GM19468 (cell line): Measurements from ENCODE around the gene NLRC5.
"Not testable (repeated sequence)": the region's sequence is repeated elsewhere in the genome, so short reads cannot be mapped to it uniquely, and the experiment has no call there.

Experiments used
- ATAC-seq: cut with Tn5 transposase; IDR thresholded peaks from one replicate; pipeline ENCODE4 v1.9.1; 2021; ENCODE audit warnings: mild to moderate bottlenecking, moderate library complexity, moderate number of reproducible peaks; ENCODE audit not compliant: unreplicated experiment; ENCODE audit errors: extremely low read depth

Gene NLRC5

DNA sequence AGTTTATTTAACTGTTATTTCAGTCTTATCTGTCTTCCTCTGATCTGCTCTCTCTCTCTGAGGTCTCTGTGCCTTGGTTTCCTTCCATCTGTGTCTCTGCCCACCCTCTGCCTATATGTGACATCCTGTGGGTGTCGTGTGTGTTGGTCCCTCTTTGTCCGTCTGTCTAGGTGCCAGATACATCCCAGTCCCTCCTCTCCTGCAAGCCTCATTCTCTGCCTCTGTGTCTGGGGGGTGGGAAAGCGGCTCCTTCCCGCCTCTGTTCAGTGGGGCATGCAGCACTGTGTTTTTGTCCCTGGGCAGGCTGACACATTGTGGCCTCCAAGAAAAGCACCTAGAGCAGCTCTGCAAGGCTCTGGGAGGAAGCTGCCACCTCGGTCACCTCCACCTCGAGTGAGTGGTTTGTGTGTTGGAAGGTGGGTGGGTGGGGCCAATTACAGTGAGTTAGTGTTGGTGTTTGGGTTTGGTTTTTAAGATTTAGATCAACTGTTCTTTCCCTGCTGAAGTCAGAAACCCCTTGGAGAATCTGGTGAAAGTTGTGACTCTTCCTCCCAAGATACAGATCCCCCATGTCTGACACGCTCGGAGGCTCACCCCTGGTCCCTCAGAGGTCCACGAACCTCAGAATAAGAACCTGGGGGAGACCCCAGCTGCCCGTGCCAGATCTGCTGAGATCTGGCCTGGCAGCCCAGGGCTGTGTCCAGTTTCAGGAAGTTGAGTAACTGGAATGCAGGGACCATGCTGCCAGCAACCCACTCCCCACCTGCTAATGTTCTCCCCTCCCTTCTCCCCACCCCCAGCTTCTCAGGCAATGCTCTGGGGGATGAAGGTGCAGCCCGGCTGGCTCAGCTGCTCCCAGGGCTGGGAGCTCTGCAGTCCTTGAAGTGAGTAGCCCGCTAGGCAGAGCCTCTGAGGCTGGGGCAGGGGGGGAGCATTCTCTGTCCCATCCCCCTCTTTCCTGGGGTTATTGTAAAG lies 52.1 kb downstream of the NLRC5 start:
- ATAC-seq: no peak

DNA sequence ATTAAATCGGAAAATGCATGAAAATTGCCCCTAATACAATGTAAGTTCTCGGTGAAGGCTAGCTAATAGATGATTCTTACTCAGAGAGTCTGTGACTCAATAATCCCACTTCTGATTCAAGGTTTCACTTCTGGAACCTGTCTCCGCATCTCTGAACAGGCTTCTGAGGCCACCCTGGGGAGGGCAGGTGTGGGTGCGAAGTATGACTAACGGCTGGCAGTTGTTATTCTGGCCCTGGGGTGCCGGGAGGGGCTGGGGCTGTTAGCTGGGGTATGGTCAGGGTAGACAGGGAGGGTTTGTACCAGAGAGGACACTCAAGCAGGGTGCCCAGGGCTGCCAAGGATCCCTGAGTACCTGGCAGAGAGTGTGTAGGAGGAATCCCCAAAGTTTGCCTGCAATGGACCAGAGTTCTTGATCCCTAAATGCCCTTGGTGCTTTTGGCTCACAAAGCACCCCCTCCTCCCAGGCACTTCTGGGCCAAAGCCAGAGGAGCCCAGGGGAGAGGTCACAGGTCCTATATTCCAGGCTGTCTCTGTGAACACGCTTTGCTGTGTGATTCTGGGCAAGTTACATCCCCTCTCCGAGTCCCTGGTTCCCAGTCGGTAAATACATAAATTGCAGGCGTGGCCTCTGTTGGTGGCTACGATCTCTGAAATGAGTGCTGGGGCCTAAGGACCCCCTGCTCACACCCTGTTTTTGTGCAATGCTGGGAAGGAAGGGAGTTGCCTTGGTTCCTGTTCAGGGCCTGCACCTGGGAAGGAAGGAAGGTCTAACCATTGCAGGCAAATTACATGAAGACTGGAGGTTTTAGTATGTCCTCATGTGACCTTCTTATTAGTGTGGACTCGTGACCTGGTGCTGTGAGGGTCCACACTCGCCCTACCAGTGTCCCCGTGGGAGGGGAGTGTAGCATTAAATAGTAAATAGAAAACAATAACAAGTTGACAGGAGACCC lies 53.1 kb downstream of the NLRC5 start:
- peak; percentile 81 for ATAC-seq

DNA sequence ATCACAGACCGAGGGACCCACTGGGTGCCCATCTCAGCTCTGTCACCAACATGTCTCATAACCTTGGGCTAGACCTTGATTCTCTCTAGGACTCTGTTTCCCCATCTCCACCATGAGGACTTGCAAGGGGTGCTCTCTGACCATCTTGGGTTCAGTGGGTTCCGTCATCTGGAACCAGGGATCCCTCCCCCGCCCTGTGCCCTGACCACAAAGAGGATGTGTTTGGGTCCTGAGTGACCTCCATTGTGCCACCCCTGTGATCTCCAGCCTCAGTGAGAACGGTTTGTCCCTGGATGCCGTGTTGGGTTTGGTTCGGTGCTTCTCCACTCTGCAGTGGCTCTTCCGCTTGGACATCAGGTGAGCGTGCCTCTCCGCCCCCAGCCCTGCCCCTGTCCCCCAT lies 53.9 kb downstream of the NLRC5 start:
- ATAC-seq: no peak

DNA sequence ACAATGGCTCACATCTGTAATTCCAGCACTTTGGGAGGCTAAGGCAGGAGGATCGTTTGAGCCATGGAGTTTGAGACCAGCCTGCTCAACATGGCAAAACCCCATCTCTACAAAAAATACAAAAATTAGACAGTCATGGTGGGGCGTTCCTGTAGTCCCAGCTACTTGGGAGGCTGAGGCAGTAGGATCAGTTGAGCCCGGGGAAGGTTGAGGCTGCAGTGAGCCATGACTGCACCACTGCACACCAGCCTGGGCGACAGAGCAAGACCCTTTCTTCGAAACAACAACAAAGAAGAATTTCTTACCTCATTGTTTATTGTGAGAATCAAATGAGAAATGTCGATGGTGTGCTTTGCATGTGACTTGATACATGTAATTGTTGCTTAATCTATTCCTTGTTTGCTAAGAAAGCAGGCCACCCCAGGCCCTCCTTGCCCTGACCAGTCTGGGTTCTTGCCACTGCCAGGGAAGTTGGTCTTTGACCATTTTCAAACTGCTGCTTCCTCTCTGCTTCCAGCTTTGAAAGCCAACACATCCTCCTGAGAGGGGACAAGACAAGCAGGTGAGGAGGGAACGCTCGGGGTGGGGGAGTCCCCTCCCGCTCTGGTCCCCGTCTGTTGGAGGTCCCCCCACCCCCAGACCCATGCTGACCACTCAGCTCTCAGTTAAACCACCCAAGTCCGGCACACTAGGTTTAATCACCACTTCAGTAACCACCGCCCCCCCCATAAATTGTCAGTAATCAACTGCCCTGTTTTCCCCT lies 55.8 kb downstream of the NLRC5 start:
- no peak for ATAC-seq

DNA sequence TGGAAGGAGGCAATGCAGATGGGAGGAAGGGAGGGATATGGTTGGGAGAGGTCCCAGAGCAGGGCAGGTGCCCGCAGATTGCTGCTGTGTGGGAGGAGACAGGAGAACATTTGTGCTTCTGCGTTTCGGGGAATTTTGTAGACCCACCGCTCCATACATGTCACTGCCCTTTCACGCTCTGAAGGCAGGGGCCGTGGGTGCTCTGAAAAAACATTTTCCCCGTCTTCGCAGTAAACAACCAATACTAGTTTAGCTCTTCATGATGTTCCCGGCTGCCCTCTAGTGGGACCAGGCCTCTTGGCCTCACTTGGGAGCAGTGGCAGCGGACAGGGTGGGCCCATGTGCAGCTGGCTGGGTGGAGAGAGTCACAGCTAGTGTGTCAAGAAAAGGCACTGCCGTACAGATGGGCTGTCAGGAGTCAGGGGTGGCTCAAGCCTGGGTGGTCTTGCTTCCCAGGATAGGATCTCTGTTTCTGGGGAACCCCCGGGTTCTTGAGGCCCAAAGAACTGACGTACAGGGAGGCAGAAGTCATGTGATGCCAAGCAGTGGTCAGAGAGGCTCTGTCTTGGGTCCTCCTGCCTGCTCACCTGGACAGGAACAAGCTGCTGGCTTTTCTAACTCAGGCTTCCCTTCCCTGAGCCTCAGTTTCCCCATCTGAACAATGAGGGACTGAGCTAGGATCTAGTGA lies 56.5 kb downstream of the NLRC5 start:
- ATAC-seq: no peak

DNA sequence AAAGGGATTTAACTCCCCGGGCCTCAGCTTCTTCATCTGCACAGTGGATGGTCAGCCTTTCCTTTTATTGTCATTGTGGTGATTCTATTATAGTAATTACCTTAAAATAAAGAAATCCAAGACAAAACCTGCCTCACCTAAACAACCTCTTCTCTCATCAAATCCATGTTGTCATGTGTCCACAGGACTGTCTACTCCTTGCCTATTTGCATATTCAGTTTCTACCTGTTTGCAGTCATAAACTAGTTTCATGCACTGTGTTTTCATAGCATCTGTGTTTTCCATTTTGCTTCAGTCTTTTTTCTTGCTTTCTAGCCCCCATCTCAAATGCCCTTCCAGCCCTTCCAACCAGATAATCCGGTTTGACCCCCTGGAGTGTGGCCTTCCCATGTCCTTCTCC lies 58.7 kb downstream of the NLRC5 start:
- ATAC-seq: no peak

DNA sequence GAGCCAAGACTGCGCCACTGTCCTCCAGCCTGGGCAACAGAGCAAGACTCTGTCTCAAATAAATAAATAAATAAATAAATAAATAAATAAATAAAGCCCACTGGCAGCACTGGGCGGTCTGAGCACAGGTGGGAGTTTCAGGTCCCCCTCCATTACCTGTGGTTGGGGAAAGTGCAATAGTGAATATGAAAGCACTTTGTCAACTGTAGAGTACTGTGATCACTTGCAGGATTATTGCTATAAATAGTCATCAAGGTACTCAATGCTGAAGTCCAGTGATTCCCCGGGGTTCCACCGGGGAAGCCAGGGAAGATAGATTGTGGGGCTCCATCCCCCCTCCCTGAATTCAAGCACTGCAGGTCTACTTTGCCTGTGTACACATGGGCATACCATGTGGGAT lies 60.3 kb downstream of the NLRC5 start:
- ATAC-seq: peak; percentile 41

DNA sequence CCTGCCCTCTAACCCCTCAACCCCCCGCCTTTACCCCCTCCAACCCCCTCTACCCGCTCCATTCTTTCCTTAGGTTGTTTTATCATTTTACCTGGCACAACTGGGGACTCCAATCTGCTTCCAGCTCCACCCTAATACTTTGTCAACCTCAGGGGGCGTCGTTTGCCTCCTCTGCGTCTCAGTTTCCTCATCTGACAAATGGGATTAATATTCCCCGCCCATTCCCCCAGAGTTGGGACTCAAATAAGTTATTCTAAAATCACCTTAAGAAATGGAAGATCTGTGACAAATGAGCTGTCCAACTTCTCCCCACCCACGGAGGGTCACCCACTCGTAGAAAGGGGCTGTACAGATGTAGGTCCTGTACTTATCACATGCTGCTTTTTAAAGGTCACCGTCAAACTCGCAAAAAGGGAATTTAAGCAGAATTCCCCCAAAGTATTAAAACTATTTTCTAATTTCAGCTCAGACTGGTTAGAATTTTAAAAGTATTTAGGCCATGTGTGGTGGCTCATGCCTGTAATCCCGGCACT lies 62.4 kb downstream of the NLRC5 start:
- no peak for ATAC-seq

DNA sequence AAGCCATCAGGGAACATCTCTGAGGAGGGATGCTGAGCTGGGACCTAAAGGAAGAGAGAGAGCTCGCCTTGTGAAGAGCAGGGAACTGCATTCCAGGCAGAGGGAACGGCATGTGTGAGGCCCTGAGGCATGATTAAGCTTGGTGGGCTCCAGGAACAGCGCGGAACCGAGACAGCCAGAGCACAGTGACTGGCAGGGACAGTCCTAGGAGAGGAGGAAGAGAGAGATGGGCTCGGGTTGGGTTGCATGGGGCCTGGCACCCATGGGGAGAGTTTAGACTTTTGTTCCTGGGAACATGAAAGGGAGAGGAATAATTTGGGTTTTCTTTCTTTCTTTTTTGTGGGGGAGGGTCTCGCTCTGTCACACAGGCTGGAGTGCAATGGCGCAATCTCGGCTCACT lies 63.8 kb downstream of the NLRC5 start:
- ATAC-seq: no peak

DNA sequence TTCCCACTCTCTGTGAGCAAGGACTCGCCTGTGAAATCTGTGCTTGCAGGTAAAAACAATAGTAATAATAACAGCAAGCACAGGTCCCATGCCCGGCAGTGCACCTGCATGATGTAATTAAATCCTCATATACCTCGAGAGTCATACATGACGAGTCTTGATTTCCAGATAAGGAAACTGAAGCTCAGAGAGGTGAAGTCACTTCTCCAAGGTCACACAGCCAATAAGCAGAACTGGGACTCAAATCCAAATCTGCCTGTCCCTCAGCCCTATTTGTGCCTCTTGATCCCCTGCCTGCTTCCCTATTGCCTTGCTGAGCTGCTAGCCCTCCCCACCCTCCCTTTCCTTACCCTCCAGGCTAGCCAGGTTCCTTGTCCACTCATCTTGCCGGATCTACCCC lies 65.0 kb downstream of the NLRC5 start:
- no peak for ATAC-seq

DNA sequence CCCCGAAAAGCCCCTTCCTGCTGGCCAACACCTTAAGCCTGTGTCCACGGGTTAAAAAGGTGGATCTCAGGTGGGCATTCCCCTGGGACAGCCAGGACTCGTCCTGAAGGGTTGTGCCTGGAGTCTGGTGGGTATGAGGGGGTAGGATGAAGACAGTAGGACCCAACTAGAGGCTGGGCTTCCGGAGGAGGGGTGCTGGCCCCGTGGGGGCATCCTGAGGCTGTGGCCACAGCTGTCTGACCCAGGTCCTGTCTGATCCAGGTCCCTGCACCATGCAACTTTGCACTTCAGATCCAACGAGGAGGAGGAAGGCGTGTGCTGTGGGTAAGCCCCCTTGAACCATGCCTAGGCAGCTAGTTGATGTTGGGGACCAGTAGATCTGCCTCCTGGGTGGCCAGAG lies 65.4 kb downstream of the NLRC5 start:
- no peak for ATAC-seq

DNA sequence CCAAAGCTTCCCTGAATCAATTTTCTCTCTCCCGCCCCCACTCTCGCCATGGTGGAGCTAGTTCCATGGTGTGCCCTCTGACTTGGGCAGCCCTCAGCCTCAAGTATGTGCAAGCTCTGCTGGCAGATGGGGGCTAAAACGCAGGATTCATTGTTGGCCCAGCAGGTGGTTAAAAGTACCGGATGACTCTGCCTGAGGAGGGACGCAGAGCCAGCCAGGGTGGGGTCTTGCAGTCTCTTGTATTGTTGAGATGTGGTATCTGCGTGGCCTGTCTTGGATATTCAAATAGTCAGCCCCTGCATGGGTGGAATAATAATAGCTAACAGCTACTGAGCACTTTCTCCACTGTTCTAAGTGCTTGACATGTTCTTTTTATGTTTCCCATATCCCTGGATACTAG lies 66.3 kb downstream of the NLRC5 start:
- ATAC-seq: no peak

DNA sequence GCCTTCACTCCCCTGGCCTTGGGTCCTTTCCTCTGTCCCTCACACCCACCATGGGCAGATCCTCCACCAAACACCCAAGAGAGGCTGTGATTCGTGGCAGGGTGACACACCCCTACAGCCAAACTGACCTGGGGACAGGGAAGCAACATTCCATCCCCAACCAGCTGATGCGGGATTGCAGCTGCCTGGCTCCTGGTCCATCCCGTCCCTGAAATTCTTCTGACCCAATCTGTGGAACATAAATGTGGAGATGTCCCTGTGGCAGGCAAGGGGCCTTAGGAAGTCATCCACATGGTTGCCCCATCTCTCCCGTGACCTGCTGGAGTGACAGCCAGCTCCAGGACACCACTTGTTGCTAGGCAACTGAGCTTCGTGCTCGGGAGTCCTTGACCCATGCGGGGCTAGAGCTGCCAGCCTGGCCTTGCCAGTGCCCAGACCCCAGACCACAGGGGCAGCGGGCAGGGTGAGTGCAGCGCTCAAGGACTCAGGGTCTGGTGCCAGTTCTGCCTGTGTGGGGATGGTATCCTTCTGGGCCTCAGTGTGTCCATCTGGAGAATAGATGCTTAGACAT lies 69.0 kb downstream of the NLRC5 start:
- no peak for ATAC-seq

DNA sequence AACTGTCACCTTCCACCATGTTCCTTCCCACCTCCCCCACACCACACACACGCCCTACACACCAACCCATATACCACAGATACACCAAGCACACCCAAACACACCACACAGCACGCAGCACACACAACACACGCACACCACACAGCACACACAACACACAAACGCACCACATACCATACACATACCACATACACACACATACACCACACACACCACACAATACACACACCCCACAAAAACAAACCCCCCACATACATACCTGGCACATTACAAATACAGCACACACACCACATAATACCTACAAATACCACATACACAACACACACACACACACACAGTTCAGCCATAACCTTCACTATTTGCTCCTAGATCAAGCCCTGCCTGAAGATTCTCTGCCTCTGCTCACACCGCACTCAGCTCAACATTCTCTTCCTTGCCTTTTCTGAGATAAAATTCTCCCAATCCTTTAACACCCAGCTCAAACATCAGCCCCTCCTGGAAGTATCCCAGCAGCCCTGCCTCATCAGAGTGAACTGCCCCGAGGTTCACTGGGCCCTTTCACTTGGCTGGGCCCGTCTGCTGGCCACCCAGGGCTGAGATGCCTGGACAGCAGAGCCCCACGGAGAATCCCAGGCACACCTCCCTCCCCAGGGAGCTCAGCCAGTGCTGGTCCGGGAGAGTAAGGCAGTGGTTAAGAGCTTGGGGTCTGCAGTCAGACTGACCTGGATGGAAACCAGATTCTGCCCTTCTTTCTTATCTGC lies 71.1 kb downstream of the NLRC5 start:
- ATAC-seq: no peak

DNA sequence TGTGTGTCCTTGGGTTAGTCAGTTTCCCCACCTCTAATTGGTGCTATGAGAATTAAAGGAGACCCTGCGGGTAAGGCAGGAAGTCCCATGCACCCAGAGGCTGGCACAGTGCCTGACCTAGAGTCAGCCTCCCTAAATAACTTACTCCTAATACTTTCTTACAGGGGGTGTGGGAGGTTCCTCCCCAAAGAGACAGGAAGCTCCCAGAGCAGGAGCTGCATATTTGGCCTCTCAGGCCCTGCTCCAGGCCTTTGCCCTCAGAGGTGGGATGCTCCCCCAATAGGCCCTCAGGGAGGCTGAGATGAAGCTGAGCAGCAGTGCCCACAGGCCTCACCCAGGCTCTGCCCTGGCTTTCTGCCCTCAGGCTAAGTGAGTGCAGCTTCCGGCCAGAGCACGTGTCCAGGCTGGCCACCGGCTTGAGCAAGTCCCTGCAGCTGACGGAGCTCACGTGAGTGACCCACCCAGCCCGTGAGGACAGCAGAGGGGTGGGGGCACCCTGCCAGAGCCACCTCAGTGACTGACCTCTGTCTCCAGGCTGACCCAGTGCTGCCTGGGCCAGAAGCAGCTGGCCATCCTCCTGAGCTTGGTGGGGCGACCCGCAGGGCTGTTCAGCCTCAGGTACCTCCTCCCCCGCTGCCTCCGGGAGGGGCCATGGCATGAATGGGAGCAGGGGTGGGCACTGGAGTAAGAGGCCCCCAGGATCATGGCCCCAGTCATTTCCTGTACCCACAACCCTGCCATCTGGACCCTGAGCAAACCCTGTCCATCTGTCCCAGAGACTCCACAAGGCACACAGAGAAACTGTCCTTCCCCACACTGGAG lies 71.9 kb downstream of the NLRC5 start:
- ATAC-seq: no peak

DNA sequence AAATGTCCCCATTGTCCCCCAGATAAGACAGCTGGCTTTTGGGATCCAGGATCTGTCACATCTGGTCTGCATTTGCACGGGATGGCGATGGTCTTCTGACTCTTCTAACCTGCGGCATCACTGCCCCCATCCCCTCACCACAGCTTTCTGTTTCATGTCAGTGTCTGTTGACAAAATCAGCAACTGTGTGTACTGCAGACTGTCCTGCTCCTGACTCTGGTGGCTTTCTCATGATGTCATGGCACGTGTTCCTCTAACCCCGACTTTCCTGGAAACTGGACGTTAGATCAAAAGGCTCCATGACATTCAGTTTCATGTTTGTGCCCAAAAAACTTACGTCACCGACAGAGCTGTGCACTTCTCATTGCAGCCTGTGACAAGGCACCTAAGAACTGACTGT lies 73.0 kb downstream of the NLRC5 start:
- no peak for ATAC-seq

DNA sequence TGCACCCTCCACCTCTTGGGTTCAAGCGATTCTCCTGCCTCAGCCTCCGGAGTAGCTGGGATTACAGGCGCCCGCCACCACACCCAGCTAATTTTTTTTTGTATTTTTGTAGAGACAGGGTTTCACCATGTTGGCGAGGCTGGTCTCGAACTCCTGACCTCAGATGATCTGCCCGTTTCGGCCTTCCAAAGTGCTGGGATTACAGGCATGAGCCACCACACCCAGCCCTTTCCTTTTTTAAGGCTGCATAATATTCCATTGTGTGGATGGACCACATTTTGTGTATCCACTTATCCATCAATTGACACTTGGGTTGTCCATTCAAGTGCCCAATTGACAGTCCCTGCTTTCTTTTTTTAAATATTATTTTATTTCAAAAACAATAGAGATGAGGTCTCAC lies 73.8 kb downstream of the NLRC5 start:
- not testable (repeated sequence) for ATAC-seq

DNA sequence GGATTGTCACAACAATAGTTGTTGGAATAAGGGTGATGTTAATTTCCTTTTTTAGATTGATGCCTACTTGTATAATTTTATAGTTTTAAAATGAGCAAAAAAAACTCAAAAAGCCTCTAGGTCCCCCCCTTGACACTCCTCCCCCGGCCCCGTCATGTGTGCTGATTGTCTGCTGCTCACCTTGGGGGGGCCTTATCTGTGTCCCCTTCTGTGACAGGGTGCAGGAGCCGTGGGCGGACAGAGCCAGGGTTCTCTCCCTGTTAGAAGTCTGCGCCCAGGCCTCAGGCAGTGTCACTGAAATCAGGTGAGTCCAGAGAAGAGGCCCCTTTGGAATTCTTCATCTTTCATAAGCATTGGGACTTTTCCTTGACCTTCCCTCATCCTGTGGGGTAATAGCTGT lies 75.6 kb downstream of the NLRC5 start:
- no peak for ATAC-seq
